Ascending aorta (tissue), 2 donors: Measurements from ENCODE around the gene NDUFA11. TPM values are rescaled to one million over a fixed set of nuclear protein-coding genes. Genes with fewer than 3 reads are reported as not detected.
"Not testable (repeated sequence)": the region's sequence is repeated elsewhere in the genome, so short reads cannot be mapped to it uniquely, and the experiment has no call there.

Experiments used
- DNase-seq, 2 donors: peaks; one replicate each; pipeline ENCODE4 v3.0.0-alpha.2; 2019; ENCODE audit warnings: low spot score in 2 of 2
- H3K27ac ChIP-seq, 2 donors: fragments of 200-600 bp; sonication (generic); one replicate each; pipeline ENCODE4 v1.5.1; 2016 to 2017; ENCODE audit warnings: mild to moderate bottlenecking in 1 of 2
- H3K27me3 ChIP-seq: fragments of 200-600 bp; sonication (generic); one replicate; pipeline ENCODE4 v1.5.1; 2017
- H3K36me3 ChIP-seq, 2 donors: fragments of 200-600 bp; sonication (generic); one replicate each; pipeline ENCODE4 v1.5.1; 2016
- H3K4me1 ChIP-seq, 2 donors: fragments of 200-600 bp; sonication (generic); one replicate each; pipeline ENCODE4 v1.5.1; 2016 to 2017; ENCODE audit warnings: mild to moderate bottlenecking in 1 of 2
- H3K4me3 ChIP-seq, 2 donors: fragments of 200-600 bp; sonication (generic); one replicate each; pipeline ENCODE4 v1.5.1; 2016 to 2017; ENCODE audit warnings: mild to moderate bottlenecking in 1 of 2
- H3K9me3 ChIP-seq, 2 donors: fragments of 200-600 bp; sonication (generic); one replicate each; pipeline ENCODE4 v1.5.1; 2016
- intact Hi-C: fragments of 100-400 bp; cut with DNase I; formaldehyde crosslinking; loops from one replicate; pipeline ENCODE4 v1.15.1; 2023
- total RNA-seq: library from RNA; depleted of rRNA; stranded (reverse); fragments of >200 nt; gene quantifications from one replicate; pipeline ENCODE4 v1.1.0, GENCODE V29; 2016
- TF ChIP-seq, protein P1 (sequence below), 3 experiments: fragments of 200-600 bp in 2 of 3; fragments of 450-650 bp in 1 of 3; sonication (generic) in 2 of 3; IDR thresholded peaks; one replicate each; pipeline ENCODE4 v1.5.1; 2016 to 2019; ENCODE audit warnings: antibody characterized with exemption in 3 of 3, mild to moderate bottlenecking in 1 of 3, moderate library complexity in 1 of 3

Gene NDUFA11
- total RNA-seq, 1 donor from 2014 or later, result 205 TPM

- H3K9me3 ChIP-seq, result no peaks in the 10 kb centered on the region
- no peaks in the 10 kb centered on the region for H3K27me3 ChIP-seq
- H3K4me3 ChIP-seq, result no peak overlapping the region
- intact Hi-C loops, result no loop called here
- no peak for DNase-seq
- TF ChIP-seq, protein P1, sequence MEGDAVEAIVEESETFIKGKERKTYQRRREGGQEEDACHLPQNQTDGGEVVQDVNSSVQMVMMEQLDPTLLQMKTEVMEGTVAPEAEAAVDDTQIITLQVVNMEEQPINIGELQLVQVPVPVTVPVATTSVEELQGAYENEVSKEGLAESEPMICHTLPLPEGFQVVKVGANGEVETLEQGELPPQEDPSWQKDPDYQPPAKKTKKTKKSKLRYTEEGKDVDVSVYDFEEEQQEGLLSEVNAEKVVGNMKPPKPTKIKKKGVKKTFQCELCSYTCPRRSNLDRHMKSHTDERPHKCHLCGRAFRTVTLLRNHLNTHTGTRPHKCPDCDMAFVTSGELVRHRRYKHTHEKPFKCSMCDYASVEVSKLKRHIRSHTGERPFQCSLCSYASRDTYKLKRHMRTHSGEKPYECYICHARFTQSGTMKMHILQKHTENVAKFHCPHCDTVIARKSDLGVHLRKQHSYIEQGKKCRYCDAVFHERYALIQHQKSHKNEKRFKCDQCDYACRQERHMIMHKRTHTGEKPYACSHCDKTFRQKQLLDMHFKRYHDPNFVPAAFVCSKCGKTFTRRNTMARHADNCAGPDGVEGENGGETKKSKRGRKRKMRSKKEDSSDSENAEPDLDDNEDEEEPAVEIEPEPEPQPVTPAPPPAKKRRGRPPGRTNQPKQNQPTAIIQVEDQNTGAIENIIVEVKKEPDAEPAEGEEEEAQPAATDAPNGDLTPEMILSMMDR (IDR thresholded peaks at IDR 0.05), result no peak
- H3K4me1 ChIP-seq, result no peaks in the 10 kb centered on the region
- no peaks in the 10 kb centered on the region for H3K36me3 ChIP-seq
- H3K27ac ChIP-seq, result no peak overlapping the region
Measured at GRCh38 chr19:5850743-5851293, 52.8 kb downstream of the NDUFA11 start.

- H3K4me1 ChIP-seq, result no peaks in the 10 kb centered on the region
- no peaks in the 10 kb centered on the region for H3K9me3 ChIP-seq
- no peak overlapping the region for H3K27ac ChIP-seq
- H3K27me3 ChIP-seq, result no peaks in the 10 kb centered on the region
- TF ChIP-seq, protein P1 (IDR thresholded peaks at IDR 0.05), result no peak
- intact Hi-C loops, result no loop called here
- DNase-seq, result no peak
- H3K4me3 ChIP-seq, result no peak overlapping the region
- H3K36me3 ChIP-seq, result no peaks in the 10 kb centered on the region
Measured at GRCh38 chr19:5850189-5850588, 53.4 kb downstream of the NDUFA11 start.

DNA sequence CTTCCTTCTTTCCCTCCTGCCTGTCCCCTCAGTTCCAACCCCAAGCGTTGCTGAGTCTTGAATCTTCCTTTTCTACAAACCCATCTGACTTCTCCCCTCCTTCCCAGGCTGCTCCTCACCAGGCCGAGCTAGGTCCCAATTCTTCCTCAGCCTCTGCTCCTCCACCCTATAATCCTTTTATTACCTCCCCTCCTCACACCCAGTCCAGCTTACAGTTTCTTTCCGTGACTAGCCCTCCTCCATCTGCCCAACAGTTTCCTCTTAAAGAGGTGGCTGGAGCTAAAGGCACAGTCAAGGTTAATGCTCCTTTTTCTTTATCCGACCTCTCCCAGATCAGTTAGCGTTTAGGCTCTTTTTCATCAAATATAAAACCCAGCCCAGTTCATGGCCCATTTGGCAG, 55.0 kb downstream of the NDUFA11 start:
- intact Hi-C loops, DNase-seq, H3K27me3 ChIP-seq, H3K4me3 ChIP-seq, H3K4me1 ChIP-seq, H3K9me3 ChIP-seq, H3K36me3 ChIP-seq, H3K27ac ChIP-seq: not testable (repeated sequence)

GRCh38 chr19:5847846-5848245, 55.7 kb downstream of the NDUFA11 start:
- H3K4me3 ChIP-seq, H3K27ac ChIP-seq, H3K4me1 ChIP-seq, intact Hi-C loops, H3K9me3 ChIP-seq, H3K27me3 ChIP-seq, DNase-seq, H3K36me3 ChIP-seq: not testable (repeated sequence)

Other genes with a start within 250 kb of the NDUFA11 start
- 75.6 TPM for gene MICOS13, start 223.3 kb downstream of the NDUFA11 start, total RNA-seq
- gene HSD11B1L, start 222.8 kb downstream of the NDUFA11 start, total RNA-seq, result 116 TPM
- 885 TPM for gene RPL36, start 213.5 kb downstream of the NDUFA11 start, total RNA-seq
- gene LONP1, start 183.6 kb downstream of the NDUFA11 start, total RNA-seq, result 60.0 TPM
- not detected for gene CATSPERD, start 183.2 kb downstream of the NDUFA11 start, total RNA-seq
- gene PRR22, start 119.0 kb downstream of the NDUFA11 start, total RNA-seq, result 3.5 TPM
- gene DUS3L, start 112.6 kb downstream of the NDUFA11 start, total RNA-seq, result 13.1 TPM
- 0.85 TPM for gene NRTN, start 98.7 kb downstream of the NDUFA11 start, total RNA-seq
- not detected for gene FUT6, start 64.1 kb downstream of the NDUFA11 start, total RNA-seq
- gene FUT3, start 52.3 kb downstream of the NDUFA11 start, total RNA-seq, result not detected
- gene FUT5, start 33.2 kb downstream of the NDUFA11 start, total RNA-seq, result not detected
- gene VMAC, start 1.1 kb upstream of the NDUFA11 start, total RNA-seq, result 15.2 TPM
- 8.1 TPM for gene CAPS, start 10.5 kb upstream of the NDUFA11 start, total RNA-seq
- 48.0 TPM for gene RANBP3, start 74.3 kb upstream of the NDUFA11 start, total RNA-seq
- 107 TPM for gene RFX2, start 206.7 kb upstream of the NDUFA11 start, total RNA-seq
- gene ACSBG2, start 231.9 kb upstream of the NDUFA11 start, total RNA-seq, result not detected